SU-DHL-6 (cell line): ENCODE measurements around the gene ASB2.

Experiments
- CTCF ChIP-seq: fragments of 200-600 bp; sonication (generic); IDR thresholded peaks from one replicate; pipeline ENCODE4 v1.5.1; 2017; ENCODE audit warnings: antibody characterized with exemption, mild to moderate bottlenecking, low read length, moderate library complexity; ENCODE audit not compliant: insufficient read depth, poor library complexity, severe bottlenecking
- EZH2phosphoT487 ChIP-seq: fragments of 200-600 bp; sonication (generic), shearing (Covaris generic); conservative IDR thresholded peaks from 2 replicates; pipeline ENCODE4 v1.6.1; 2018; ENCODE audit warnings: mild to moderate bottlenecking, antibody characterized with exemption, low read length, moderate library complexity, mixed read lengths

- TF ChIP-seq CTCF, result no peak
- TF ChIP-seq EZH2phosphoT487, result no peak
These were observed 15.3 kb upstream of the ASB2 start for GRCh38 chr14:93991649-93992048.
